H9 (cell line): ENCODE results near the gene RARS1. TPM values are rescaled to one million over a fixed set of nuclear protein-coding genes. Genes with fewer than 3 reads are reported as not detected.

Experiments
- DNase-seq: peaks from one replicate; pipeline ENCODE4 v3.0.0-alpha.2; 2017
- H2AFZ ChIP-seq: one replicate; pipeline ENCODE4 v1.6.1; 2013; ENCODE audit warnings: mild to moderate bottlenecking, low read length, control low read depth, moderate library complexity
- H2AK5ac ChIP-seq: 2 replicates; pipeline ENCODE4 v1.6.1; 2013; ENCODE audit warnings: low read length, control low read depth, mixed read lengths; ENCODE audit not compliant: insufficient read length
- H2BK120ac ChIP-seq: one replicate; pipeline ENCODE4 v1.6.1; 2013; ENCODE audit warnings: low read depth, mild to moderate bottlenecking, low read length, control low read depth, inconsistent platforms; ENCODE audit not compliant: poor library complexity, severe bottlenecking
- H2BK12ac ChIP-seq: 2 replicates; pipeline ENCODE4 v1.6.1; 2013; ENCODE audit warnings: low read length, control low read depth, mixed read lengths, low read depth; ENCODE audit not compliant: insufficient read length
- H2BK15ac ChIP-seq: 2 replicates; pipeline ENCODE4 v1.6.1; 2013; ENCODE audit warnings: low read depth, low read length, control low read depth
- H2BK20ac ChIP-seq: one replicate; pipeline ENCODE4 v1.6.1; 2013; ENCODE audit warnings: low read depth, mild to moderate bottlenecking, low read length, control low read depth, inconsistent platforms; ENCODE audit not compliant: poor library complexity, severe bottlenecking
- H2BK5ac ChIP-seq: 2 replicates; pipeline ENCODE4 v1.6.1; 2013; ENCODE audit warnings: low read length, control low read depth, mixed read lengths; ENCODE audit not compliant: insufficient read length
- H3K14ac ChIP-seq: 2 replicates; pipeline ENCODE4 v1.6.1; 2013; ENCODE audit warnings: low read length, control low read depth; ENCODE audit not compliant: insufficient read depth
- H3K18ac ChIP-seq: 2 replicates; pipeline ENCODE4 v1.6.1; 2013; ENCODE audit warnings: low read depth, mild to moderate bottlenecking, mixed read lengths, low read length, control low read depth; ENCODE audit not compliant: insufficient read length
- H3K23ac ChIP-seq: 2 replicates; pipeline ENCODE4 v1.6.1; 2013; ENCODE audit warnings: low read length, control low read depth, mixed read lengths, low read depth; ENCODE audit not compliant: insufficient read length
- H3K23me2 ChIP-seq: 2 replicates; pipeline ENCODE4 v1.6.1; 2013; ENCODE audit warnings: low read depth, mild to moderate bottlenecking, mixed read lengths, low read length, control low read depth; ENCODE audit not compliant: insufficient read length, poor library complexity, severe bottlenecking
- H3K27ac ChIP-seq: 2 replicates; pipeline ENCODE4 v1.5.1; 2013; ENCODE audit warnings: low read length, control low read depth, mixed read lengths, low read depth; ENCODE audit not compliant: insufficient read length
- H3K27me3 ChIP-seq: 2 replicates; pipeline ENCODE4 v1.6.1; 2013; ENCODE audit warnings: low read length, control low read depth, inconsistent platforms; ENCODE audit not compliant: insufficient read depth
- H3K4ac ChIP-seq: 2 replicates; pipeline ENCODE4 v1.6.1; 2013; ENCODE audit warnings: low read depth, mild to moderate bottlenecking, control low read depth, inconsistent platforms, low read length, moderate library complexity
- H3K4me1 ChIP-seq: 2 replicates; pipeline ENCODE4 v1.6.1; 2013; ENCODE audit warnings: low read length, control low read depth, inconsistent platforms; ENCODE audit not compliant: insufficient read depth
- H3K4me2 ChIP-seq: 2 replicates; pipeline ENCODE4 v1.6.1; 2013; ENCODE audit warnings: low read length, control low read depth, mixed read lengths; ENCODE audit not compliant: insufficient read length, insufficient read depth
- H3K56ac ChIP-seq: 2 replicates; pipeline ENCODE4 v1.6.1; 2013; ENCODE audit warnings: low read depth, mild to moderate bottlenecking, mixed read lengths, low read length, control low read depth; ENCODE audit not compliant: insufficient read length
- H3K79me1 ChIP-seq: 2 replicates; pipeline ENCODE4 v1.6.1; 2013; ENCODE audit warnings: low read depth, mild to moderate bottlenecking, moderate library complexity, low read length, control low read depth, inconsistent platforms; ENCODE audit not compliant: insufficient read depth, poor library complexity, severe bottlenecking
- H3K79me2 ChIP-seq: 2 replicates; pipeline ENCODE4 v1.6.1; 2013; ENCODE audit warnings: low read length, control low read depth, inconsistent platforms; ENCODE audit not compliant: insufficient read depth
- H3K9ac ChIP-seq: 2 replicates; pipeline ENCODE4 v1.6.1; 2013; ENCODE audit warnings: low read length, control low read depth, mixed read lengths; ENCODE audit not compliant: insufficient read length; ENCODE audit errors: extremely low read depth
- H3K9me3 ChIP-seq: one replicate; pipeline ENCODE4 v1.6.1; 2013; ENCODE audit warnings: low read depth, low read length, inconsistent platforms; ENCODE audit not compliant: control insufficient read depth
- H3T11ph ChIP-seq: one replicate; pipeline ENCODE4 v1.6.1; 2013; ENCODE audit warnings: mild to moderate bottlenecking, low read length, control low read depth, inconsistent platforms
- H4K20me1 ChIP-seq: one replicate; pipeline ENCODE4 v1.6.1; 2013; ENCODE audit not compliant: control insufficient read depth, insufficient read length, insufficient read depth
- H4K5ac ChIP-seq: 2 replicates; pipeline ENCODE4 v1.6.1; 2013; ENCODE audit warnings: low read depth, mild to moderate bottlenecking, mixed read lengths, low read length, control low read depth; ENCODE audit not compliant: insufficient read length
- H4K8ac ChIP-seq: replicated peaks from 2 replicates; pipeline ENCODE4 v1.6.1; 2013; ENCODE audit warnings: low read length, control low read depth, mixed read lengths, low read depth; ENCODE audit not compliant: insufficient read length
- H4K91ac ChIP-seq: 2 replicates; pipeline ENCODE4 v1.6.1; 2013; ENCODE audit warnings: low read depth, mild to moderate bottlenecking, moderate library complexity, mixed read lengths, low read length, control low read depth; ENCODE audit not compliant: insufficient read length
- H3K27ac Mint-ChIP-seq, 3 experiments: 2 replicates in 2 of 3; 3 replicates in 1 of 3; pipeline ENCODE4 v1.8.0; 2020 to 2021; ENCODE audit warnings: mixed read lengths in 3 of 3, mild to moderate bottlenecking in 1 of 3, moderate library complexity in 1 of 3
- H3K27me3 Mint-ChIP-seq: 2 replicates; pipeline ENCODE4 v1.8.0; 2021; ENCODE audit warnings: low read depth, mild to moderate bottlenecking, moderate library complexity, mixed read lengths
- H3K36me3 Mint-ChIP-seq, 3 experiments: 2 replicates in 2 of 3; 3 replicates in 1 of 3; pipeline ENCODE4 v1.8.0; 2020 to 2021; ENCODE audit warnings: low read depth in 3 of 3, mixed read lengths in 3 of 3; ENCODE audit not compliant: insufficient read depth in 1 of 3
- H3K4me1 Mint-ChIP-seq, 2 experiments: 2 replicates each; pipeline ENCODE4 v1.8.0; 2020; ENCODE audit warnings: mixed read lengths in 2 of 2
- H3K4me3 Mint-ChIP-seq, 2 experiments: 2 replicates in 1 of 2; 3 replicates in 1 of 2; pipeline ENCODE4 v1.8.0; 2020 to 2021; ENCODE audit warnings: mild to moderate bottlenecking in 2 of 2, mixed read lengths in 2 of 2, moderate library complexity in 1 of 2
- H3K9me3 Mint-ChIP-seq, 2 experiments: 2 replicates in 1 of 2; 3 replicates in 1 of 2; pipeline ENCODE4 v1.8.0; 2020; ENCODE audit warnings: mild to moderate bottlenecking in 2 of 2, mixed read lengths in 2 of 2, moderate library complexity in 1 of 2
- WGBS: extraction: QIAGEN DNeasy Blood & Tissue Kit; methylation state at CpG from one replicate; pipeline ENCODE4 v1.1.7; 2013; ENCODE audit warnings: missing lambda C conversion rate, low lambda C conversion rate, mixed read lengths; ENCODE audit not compliant: insufficient read length; ENCODE audit errors: extremely low coverage; 5-methylcytosine and 5-hydroxymethylcytosine counted together
- total RNA-seq: library from RNA; stranded (reverse); gene quantifications from 2 replicates; pipeline ENCODE4 v1.2.1, GENCODE V29; 2021
- TF ChIP-seq, protein P1 (sequence below): fragments of 200-600 bp; sonication (generic); conservative IDR thresholded peaks from 3 replicates; pipeline ENCODE4 v1.8.0; 2021; ENCODE audit warnings: antibody characterized with exemption, mild to moderate bottlenecking

Gene RARS1
- total RNA-seq, 1 experiment from 2014 or later = 108 TPM

DNA sequence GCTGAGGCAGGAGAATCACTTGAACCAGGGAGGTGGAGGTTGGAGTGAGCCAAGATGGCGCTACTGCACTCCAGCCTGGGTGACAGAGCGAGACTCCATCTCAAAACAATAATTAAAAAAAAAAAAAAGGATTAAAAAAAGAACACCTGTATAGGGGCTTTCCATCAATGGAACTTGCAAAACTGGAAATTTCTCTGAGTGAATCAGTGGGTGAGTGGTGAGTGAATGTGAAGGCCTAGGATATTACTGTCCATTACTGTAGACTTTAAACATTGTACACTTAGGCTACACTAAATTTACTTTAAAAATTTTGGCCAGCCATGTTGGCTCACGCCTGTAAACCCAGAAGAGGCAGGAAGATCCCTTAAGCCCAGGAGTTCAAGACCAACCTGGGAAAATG lies 5.7 kb upstream of the RARS1 start:
- H2AK5ac ChIP-seq = no peak overlapping the region
- H3K23me2 ChIP-seq = no peaks in the 10 kb centered on the region
- H3K56ac ChIP-seq = no peak overlapping the region
- no peak overlapping the region for H2BK5ac ChIP-seq
- peaks cover 7% of the 10 kb centered on the region for H3K27me3 Mint-ChIP-seq
- no peak overlapping the region for H3K4me2 ChIP-seq
- TF ChIP-seq, protein P1, sequence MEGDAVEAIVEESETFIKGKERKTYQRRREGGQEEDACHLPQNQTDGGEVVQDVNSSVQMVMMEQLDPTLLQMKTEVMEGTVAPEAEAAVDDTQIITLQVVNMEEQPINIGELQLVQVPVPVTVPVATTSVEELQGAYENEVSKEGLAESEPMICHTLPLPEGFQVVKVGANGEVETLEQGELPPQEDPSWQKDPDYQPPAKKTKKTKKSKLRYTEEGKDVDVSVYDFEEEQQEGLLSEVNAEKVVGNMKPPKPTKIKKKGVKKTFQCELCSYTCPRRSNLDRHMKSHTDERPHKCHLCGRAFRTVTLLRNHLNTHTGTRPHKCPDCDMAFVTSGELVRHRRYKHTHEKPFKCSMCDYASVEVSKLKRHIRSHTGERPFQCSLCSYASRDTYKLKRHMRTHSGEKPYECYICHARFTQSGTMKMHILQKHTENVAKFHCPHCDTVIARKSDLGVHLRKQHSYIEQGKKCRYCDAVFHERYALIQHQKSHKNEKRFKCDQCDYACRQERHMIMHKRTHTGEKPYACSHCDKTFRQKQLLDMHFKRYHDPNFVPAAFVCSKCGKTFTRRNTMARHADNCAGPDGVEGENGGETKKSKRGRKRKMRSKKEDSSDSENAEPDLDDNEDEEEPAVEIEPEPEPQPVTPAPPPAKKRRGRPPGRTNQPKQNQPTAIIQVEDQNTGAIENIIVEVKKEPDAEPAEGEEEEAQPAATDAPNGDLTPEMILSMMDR = no peak
- H3K27ac Mint-ChIP-seq = no peak overlapping the region
- H3K14ac ChIP-seq = no peak overlapping the region
- H3K36me3 Mint-ChIP-seq = no peaks in the 10 kb centered on the region
- no peaks in the 10 kb centered on the region for H3K9me3 Mint-ChIP-seq
- H2BK20ac ChIP-seq = no peak overlapping the region
- DNase-seq = no peak
- H2BK120ac ChIP-seq = no peak overlapping the region
- no peak overlapping the region for H3K23ac ChIP-seq
- H4K91ac ChIP-seq = no peak overlapping the region
- H2BK12ac ChIP-seq = no peak overlapping the region
- H2AFZ ChIP-seq = no peak overlapping the region
- no peaks in the 10 kb centered on the region for H4K20me1 ChIP-seq
- no peak overlapping the region for H3T11ph ChIP-seq
- no peak overlapping the region for H4K5ac ChIP-seq
- H3K4ac ChIP-seq = no peak overlapping the region
- H3K4me3 Mint-ChIP-seq = no peak overlapping the region
- H3K4me1 ChIP-seq = no peaks in the 10 kb centered on the region
- H3K27ac ChIP-seq = no peak overlapping the region
- no peaks in the 10 kb centered on the region for H3K9me3 ChIP-seq
- H3K79me2 ChIP-seq = no peaks in the 10 kb centered on the region
- no peak overlapping the region for H3K9ac ChIP-seq
- no peak overlapping the region for H4K8ac ChIP-seq
- no peaks in the 10 kb centered on the region for H3K27me3 ChIP-seq
- H3K79me1 ChIP-seq = no peaks in the 10 kb centered on the region
- H3K4me1 Mint-ChIP-seq = peaks cover 0 to 5% of the 10 kb centered on the region in 2 experiments; a peak in 2 of 4 replicates
- WGBS = no CpG with 5 or more reads among the region's 3 CpGs
- no peak overlapping the region for H3K18ac ChIP-seq
- H2BK15ac ChIP-seq = no peak overlapping the region
